HepG2 (cell line): Measurements from ENCODE around the gene CAMTA1. TPM values are rescaled to one million over a fixed set of nuclear protein-coding genes. Genes with fewer than 3 reads are reported as not detected.

Experiments used
- CBX5 ChIP-seq: sonication (generic); formaldehyde crosslinking; IDR thresholded peaks from 2 replicates; pipeline ENCODE4 v1.4.0; 2020; ENCODE audit warnings: missing genetic modification reagents, borderline replicate concordance
- DDIT3 ChIP-seq: sonication (generic); formaldehyde crosslinking; IDR thresholded peaks from 2 replicates; pipeline ENCODE4 v1.4.0; 2020; ENCODE audit warnings: mild to moderate bottlenecking, missing genetic modification reagents
- GMEB1 ChIP-seq: sonication (generic); formaldehyde crosslinking; IDR thresholded peaks from 2 replicates; pipeline ENCODE4 v1.5.1; 2020; ENCODE audit warnings: missing genetic modification reagents, mild to moderate bottlenecking, borderline replicate concordance
- ISL2 ChIP-seq: sonication (generic); formaldehyde crosslinking; IDR thresholded peaks from 2 replicates; pipeline ENCODE4 v1.5.0; 2020; ENCODE audit warnings: missing genetic modification reagents
- KDM6A ChIP-seq: IDR thresholded peaks from 2 replicates; pipeline ENCODE4 v1.6.1; 2016; ENCODE audit warnings: low read depth
- MBNL3 ChIP-seq: fragments of 250-450 bp; sonication (Bioruptor Pico); conservative IDR thresholded peaks from 2 replicates; pipeline ENCODE4 v1.8.0; 2022; ENCODE audit warnings: mild to moderate bottlenecking, inconsistent platforms
- MLX ChIP-seq: IDR thresholded peaks from 2 replicates; pipeline ENCODE4 v1.6.1; 2016
- PHF20 ChIP-seq: sonication (generic); formaldehyde crosslinking; IDR thresholded peaks from 2 replicates; pipeline ENCODE4 v1.5.0; 2020; ENCODE audit warnings: mild to moderate bottlenecking, missing genetic modification reagents
- ZEB1 ChIP-seq: IDR thresholded peaks from 2 replicates; pipeline ENCODE4 v1.6.1; 2012; ENCODE audit warnings: mild to moderate bottlenecking, low read depth, inconsistent platforms; ENCODE audit not compliant: insufficient replicate concordance
- ZFP82 ChIP-seq: sonication (generic); formaldehyde crosslinking; IDR thresholded peaks from 2 replicates; pipeline ENCODE4 v1.5.1; 2020; ENCODE audit warnings: mild to moderate bottlenecking, missing genetic modification reagents, borderline replicate concordance
- ZNF768 ChIP-seq: sonication (generic); formaldehyde crosslinking; IDR thresholded peaks from 2 replicates; pipeline ENCODE4 v1.4.0; 2020; ENCODE audit warnings: missing genetic modification reagents
- ZSCAN30 ChIP-seq: sonication (generic); formaldehyde crosslinking; IDR thresholded peaks from 2 replicates; pipeline ENCODE4 v1.5.0; 2020; ENCODE audit warnings: mild to moderate bottlenecking, missing genetic modification reagents
- polyA plus RNA-seq, 8 experiments: library from polyadenylated mRNA; depleted of rRNA in 3 of 8; stranded (reverse) in 7 of 8; unstranded in 1 of 8; fragments of >200 nt; fragmentation: Illumina TruSeq in 4 of 8; extraction: Trizol in 4 of 8; gene quantifications; 2 replicates each; pipeline versions ENCODE4 v1.2.1 to v1.2.3, GENCODE V29; 2011 to 2016; ENCODE audit warnings: low read depth in 4 of 8, missing spikeins in 1 of 8, mixed read lengths in 1 of 8; ENCODE audit not compliant: insufficient read depth in 1 of 8
- total RNA-seq, 5 experiments: library from RNA; depleted of rRNA; stranded (reverse); fragments of >200 nt; fragmentation: Illumina TruSeq; extraction: Trizol; gene quantifications; 2 replicates each; pipeline ENCODE4 v1.2.3, GENCODE V29; 2016; ENCODE audit warnings: low read depth in 1 of 5
- TF ChIP-seq, protein P1 (sequence below): sonication (generic); formaldehyde crosslinking; IDR thresholded peaks from 2 replicates; pipeline ENCODE4 v1.5.0; 2020; ENCODE audit warnings: mild to moderate bottlenecking, low read depth, missing genetic modification reagents, borderline replicate concordance
- TF ChIP-seq, protein P2 (sequence below): sonication (generic); formaldehyde crosslinking; conservative IDR thresholded peaks from 2 replicates; pipeline ENCODE4 v1.5.0; 2020; ENCODE audit warnings: missing genetic modification reagents
- TF ChIP-seq, protein P3 (sequence below): sonication (generic); formaldehyde crosslinking; IDR thresholded peaks from 2 replicates; pipeline ENCODE4 v1.4.0; 2020; ENCODE audit warnings: missing genetic modification reagents

The CAMTA1 gene
- total and polyA plus RNA-seq, 2 of the 13 experiments (the other 11 are each of a cell fraction or from before 2014, with no cell fraction given): 25.0 to 36.4 TPM

DNA sequence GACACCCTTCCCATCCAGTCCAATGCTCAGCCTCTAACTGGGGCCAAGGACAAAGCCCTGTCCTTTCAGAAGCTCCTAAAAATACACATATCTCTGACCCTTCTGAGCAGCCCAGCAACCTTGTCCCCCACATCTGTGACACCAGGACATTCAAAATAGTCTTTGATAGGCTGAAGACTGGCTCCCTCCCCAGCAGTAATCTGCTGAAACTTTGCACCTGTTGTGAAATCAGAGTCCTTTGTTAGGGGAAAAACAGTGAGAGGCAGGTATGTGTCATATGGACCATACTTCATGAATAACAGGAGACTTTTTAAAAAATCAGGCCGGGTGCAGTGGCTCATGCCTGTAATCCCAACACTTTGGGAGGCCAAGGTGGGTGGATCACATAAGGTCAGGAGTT, 903.4 kb downstream of the CAMTA1 start (continued):
- TF ChIP-seq, protein P1, sequence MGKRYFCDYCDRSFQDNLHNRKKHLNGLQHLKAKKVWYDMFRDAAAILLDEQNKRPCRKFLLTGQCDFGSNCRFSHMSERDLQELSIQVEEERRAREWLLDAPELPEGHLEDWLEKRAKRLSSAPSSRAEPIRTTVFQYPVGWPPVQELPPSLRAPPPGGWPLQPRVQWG (CRISPR knock-in tag): no peak
- TF ChIP-seq PHF20 (CRISPR knock-in tag): 0 out of 2 replicates have a peak, but pooled peaks have one; percentile 9
- no peak for TF ChIP-seq CBX5 (CRISPR knock-in tag)
- no peak for TF ChIP-seq MBNL3 (CRISPR knock-in tag)
- no peak for TF ChIP-seq ZSCAN30
- TF ChIP-seq ZNF768 (CRISPR knock-in tag): no peak
- no peak for TF ChIP-seq ISL2 (CRISPR knock-in tag)
- TF ChIP-seq ZFP82 (CRISPR knock-in tag): no peak
- TF ChIP-seq DDIT3 (CRISPR knock-in tag): no peak
- TF ChIP-seq KDM6A (CRISPR knock-in tag): no peak
- TF ChIP-seq MLX: peak; percentile 66; the same call in 1 of the 2 replicates
- TF ChIP-seq, protein P2, sequence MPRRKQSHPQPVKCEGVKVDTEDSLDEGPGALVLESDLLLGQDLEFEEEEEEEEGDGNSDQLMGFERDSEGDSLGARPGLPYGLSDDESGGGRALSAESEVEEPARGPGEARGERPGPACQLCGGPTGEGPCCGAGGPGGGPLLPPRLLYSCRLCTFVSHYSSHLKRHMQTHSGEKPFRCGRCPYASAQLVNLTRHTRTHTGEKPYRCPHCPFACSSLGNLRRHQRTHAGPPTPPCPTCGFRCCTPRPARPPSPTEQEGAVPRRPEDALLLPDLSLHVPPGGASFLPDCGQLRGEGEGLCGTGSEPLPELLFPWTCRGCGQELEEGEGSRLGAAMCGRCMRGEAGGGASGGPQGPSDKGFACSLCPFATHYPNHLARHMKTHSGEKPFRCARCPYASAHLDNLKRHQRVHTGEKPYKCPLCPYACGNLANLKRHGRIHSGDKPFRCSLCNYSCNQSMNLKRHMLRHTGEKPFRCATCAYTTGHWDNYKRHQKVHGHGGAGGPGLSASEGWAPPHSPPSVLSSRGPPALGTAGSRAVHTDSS (CRISPR knock-in tag): no peak
- TF ChIP-seq, protein P3, sequence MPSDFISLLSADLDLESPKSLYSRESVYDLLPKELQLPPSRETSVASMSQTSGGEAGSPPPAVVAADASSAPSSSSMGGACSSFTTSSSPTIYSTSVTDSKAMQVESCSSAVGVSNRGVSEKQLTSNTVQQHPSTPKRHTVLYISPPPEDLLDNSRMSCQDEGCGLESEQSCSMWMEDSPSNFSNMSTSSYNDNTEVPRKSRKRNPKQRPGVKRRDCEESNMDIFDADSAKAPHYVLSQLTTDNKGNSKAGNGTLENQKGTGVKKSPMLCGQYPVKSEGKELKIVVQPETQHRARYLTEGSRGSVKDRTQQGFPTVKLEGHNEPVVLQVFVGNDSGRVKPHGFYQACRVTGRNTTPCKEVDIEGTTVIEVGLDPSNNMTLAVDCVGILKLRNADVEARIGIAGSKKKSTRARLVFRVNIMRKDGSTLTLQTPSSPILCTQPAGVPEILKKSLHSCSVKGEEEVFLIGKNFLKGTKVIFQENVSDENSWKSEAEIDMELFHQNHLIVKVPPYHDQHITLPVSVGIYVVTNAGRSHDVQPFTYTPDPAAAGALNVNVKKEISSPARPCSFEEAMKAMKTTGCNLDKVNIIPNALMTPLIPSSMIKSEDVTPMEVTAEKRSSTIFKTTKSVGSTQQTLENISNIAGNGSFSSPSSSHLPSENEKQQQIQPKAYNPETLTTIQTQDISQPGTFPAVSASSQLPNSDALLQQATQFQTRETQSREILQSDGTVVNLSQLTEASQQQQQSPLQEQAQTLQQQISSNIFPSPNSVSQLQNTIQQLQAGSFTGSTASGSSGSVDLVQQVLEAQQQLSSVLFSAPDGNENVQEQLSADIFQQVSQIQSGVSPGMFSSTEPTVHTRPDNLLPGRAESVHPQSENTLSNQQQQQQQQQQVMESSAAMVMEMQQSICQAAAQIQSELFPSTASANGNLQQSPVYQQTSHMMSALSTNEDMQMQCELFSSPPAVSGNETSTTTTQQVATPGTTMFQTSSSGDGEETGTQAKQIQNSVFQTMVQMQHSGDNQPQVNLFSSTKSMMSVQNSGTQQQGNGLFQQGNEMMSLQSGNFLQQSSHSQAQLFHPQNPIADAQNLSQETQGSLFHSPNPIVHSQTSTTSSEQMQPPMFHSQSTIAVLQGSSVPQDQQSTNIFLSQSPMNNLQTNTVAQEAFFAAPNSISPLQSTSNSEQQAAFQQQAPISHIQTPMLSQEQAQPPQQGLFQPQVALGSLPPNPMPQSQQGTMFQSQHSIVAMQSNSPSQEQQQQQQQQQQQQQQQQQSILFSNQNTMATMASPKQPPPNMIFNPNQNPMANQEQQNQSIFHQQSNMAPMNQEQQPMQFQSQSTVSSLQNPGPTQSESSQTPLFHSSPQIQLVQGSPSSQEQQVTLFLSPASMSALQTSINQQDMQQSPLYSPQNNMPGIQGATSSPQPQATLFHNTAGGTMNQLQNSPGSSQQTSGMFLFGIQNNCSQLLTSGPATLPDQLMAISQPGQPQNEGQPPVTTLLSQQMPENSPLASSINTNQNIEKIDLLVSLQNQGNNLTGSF: no peak
- 0 out of 2 replicates have a peak, but pooled peaks have one; percentile 1 for TF ChIP-seq GMEB1 (CRISPR knock-in tag)
- peak; percentile 82 for TF ChIP-seq ZEB1
